ENCODE measurements around the gene HSD17B3.

DNA sequence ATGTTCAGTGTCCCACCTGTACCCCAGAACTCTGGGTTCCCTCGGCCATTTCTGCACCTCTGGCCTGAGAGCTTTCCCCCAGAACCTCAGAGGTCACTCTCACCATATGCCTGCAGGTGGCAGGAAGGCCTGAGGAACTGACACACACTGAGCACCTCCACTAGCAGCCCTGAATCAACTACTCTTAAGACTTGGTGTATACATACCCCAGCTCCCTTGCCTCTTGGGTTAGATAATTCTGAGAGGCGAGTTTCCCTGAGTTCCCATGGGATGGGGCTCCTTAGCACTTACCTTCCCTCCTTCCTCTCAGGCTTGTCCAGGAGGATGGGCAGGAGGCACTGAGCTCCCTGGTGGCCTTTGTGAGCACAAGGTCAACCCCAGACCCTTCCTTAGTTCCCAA, 86.1 kb downstream of the HSD17B3 start:
- TF ChIP-seq, protein P1, sequence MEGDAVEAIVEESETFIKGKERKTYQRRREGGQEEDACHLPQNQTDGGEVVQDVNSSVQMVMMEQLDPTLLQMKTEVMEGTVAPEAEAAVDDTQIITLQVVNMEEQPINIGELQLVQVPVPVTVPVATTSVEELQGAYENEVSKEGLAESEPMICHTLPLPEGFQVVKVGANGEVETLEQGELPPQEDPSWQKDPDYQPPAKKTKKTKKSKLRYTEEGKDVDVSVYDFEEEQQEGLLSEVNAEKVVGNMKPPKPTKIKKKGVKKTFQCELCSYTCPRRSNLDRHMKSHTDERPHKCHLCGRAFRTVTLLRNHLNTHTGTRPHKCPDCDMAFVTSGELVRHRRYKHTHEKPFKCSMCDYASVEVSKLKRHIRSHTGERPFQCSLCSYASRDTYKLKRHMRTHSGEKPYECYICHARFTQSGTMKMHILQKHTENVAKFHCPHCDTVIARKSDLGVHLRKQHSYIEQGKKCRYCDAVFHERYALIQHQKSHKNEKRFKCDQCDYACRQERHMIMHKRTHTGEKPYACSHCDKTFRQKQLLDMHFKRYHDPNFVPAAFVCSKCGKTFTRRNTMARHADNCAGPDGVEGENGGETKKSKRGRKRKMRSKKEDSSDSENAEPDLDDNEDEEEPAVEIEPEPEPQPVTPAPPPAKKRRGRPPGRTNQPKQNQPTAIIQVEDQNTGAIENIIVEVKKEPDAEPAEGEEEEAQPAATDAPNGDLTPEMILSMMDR (conservative IDR thresholded peaks at IDR 0.05; ENCODE audit: low read depth in 2 of 2), result no peak
- TF ChIP-seq EZH2 (IDR thresholded peaks at IDR 0.05; ENCODE audit: low read depth, unreplicated experiment), result no peak
- TF ChIP-seq, protein P2, sequence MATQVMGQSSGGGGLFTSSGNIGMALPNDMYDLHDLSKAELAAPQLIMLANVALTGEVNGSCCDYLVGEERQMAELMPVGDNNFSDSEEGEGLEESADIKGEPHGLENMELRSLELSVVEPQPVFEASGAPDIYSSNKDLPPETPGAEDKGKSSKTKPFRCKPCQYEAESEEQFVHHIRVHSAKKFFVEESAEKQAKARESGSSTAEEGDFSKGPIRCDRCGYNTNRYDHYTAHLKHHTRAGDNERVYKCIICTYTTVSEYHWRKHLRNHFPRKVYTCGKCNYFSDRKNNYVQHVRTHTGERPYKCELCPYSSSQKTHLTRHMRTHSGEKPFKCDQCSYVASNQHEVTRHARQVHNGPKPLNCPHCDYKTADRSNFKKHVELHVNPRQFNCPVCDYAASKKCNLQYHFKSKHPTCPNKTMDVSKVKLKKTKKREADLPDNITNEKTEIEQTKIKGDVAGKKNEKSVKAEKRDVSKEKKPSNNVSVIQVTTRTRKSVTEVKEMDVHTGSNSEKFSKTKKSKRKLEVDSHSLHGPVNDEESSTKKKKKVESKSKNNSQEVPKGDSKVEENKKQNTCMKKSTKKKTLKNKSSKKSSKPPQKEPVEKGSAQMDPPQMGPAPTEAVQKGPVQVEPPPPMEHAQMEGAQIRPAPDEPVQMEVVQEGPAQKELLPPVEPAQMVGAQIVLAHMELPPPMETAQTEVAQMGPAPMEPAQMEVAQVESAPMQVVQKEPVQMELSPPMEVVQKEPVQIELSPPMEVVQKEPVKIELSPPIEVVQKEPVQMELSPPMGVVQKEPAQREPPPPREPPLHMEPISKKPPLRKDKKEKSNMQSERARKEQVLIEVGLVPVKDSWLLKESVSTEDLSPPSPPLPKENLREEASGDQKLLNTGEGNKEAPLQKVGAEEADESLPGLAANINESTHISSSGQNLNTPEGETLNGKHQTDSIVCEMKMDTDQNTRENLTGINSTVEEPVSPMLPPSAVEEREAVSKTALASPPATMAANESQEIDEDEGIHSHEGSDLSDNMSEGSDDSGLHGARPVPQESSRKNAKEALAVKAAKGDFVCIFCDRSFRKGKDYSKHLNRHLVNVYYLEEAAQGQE (IDR thresholded peaks at IDR 0.05; ENCODE audit: unreplicated experiment), result no peak

Data from GM23338 (cell line).